Omental fat pad (tissue), 4 donors: Measurements from ENCODE around the gene SPATA1. TPM values are rescaled to one million over a fixed set of nuclear protein-coding genes. Genes with fewer than 3 reads are reported as not detected.

Source experiments
- ATAC-seq: fragments of 150-250 bp; one replicate; pipeline ENCODE4 v1.9.1; 2016; ENCODE audit warnings: mild to moderate bottlenecking, moderate library complexity; ENCODE audit not compliant: low FRiP score
- DNase-seq: peaks from one replicate; pipeline ENCODE4 v3.0.0-alpha.2; 2019; ENCODE audit warnings: low spot score
- total RNA-seq, 4 donors: library from RNA; depleted of rRNA; stranded (reverse); fragments of >200 nt; gene quantifications; one replicate each; pipeline ENCODE4 v1.1.0, GENCODE V29; 2016
- TF ChIP-seq, protein P1 (sequence below), 3 donors: fragments of 450-650 bp; IDR thresholded peaks; one replicate each; pipeline ENCODE4 v1.5.1; 2016 to 2017; ENCODE audit warnings: antibody characterized with exemption in 3 of 3, mild to moderate bottlenecking in 3 of 3, moderate library complexity in 2 of 3

The SPATA1 gene
- total RNA-seq, 4 donors from 2014 or later, result 0.31 to 7.9 (median 3.1) TPM

DNA sequence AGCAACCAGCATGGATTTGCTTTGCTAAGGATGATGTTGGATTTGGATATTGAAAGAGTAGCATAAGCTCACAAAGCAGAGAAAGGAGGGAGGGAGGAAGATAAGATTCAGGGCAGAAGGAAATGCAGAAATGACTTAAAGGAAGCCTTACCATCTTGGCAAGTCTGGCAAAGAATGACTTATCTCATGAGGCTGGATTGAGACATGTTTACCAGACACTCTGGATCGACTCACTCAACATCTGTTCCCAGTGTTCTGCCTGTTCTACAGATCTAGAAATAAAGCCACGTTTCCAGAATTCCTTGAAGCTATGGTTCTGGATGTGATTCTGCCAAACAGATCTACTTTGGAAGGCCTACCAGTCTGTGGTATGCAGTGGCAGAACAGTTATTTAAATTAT, 106.8 kb downstream of the SPATA1 start:
- ATAC-seq (no peak), DNase-seq (no peak)
- TF ChIP-seq, protein P1, sequence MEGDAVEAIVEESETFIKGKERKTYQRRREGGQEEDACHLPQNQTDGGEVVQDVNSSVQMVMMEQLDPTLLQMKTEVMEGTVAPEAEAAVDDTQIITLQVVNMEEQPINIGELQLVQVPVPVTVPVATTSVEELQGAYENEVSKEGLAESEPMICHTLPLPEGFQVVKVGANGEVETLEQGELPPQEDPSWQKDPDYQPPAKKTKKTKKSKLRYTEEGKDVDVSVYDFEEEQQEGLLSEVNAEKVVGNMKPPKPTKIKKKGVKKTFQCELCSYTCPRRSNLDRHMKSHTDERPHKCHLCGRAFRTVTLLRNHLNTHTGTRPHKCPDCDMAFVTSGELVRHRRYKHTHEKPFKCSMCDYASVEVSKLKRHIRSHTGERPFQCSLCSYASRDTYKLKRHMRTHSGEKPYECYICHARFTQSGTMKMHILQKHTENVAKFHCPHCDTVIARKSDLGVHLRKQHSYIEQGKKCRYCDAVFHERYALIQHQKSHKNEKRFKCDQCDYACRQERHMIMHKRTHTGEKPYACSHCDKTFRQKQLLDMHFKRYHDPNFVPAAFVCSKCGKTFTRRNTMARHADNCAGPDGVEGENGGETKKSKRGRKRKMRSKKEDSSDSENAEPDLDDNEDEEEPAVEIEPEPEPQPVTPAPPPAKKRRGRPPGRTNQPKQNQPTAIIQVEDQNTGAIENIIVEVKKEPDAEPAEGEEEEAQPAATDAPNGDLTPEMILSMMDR (IDR thresholded peaks at IDR 0.05), result no peak

GRCh38 chr1:84613887-84614286, 107.7 kb downstream of the SPATA1 start:
- ATAC-seq (no peak), DNase-seq (no peak)
- TF ChIP-seq, protein P1 (IDR thresholded peaks at IDR 0.05), result no peak

- TF ChIP-seq, protein P1 (IDR thresholded peaks at IDR 0.05), result no peak
- DNase-seq (no peak), ATAC-seq (no peak)
Observed at GRCh38 chr1:84615790-84616189, 109.6 kb downstream of the SPATA1 start.

Other genes with a start within 250 kb of the SPATA1 start
- gene SAMD13, start 204.7 kb upstream of the SPATA1 start, total RNA-seq, result 1 to 10 TPM in 1 of 4 donors, under 1 TPM in 2, not detected in 1; 0.63 to 1.3 (median 0.72) TPM
- 1 to 10 TPM in 2 of 4 donors, not detected in 2; 1.3 to 9.7 TPM for gene DNASE2B, start 107.9 kb upstream of the SPATA1 start, total RNA-seq
- gene RPF1, start 27.1 kb upstream of the SPATA1 start, total RNA-seq, result 10 to 100 TPM; 24.9 to 45.6 (median 30.7) TPM
- gene GNG5, start 195 bp downstream of the SPATA1 start, total RNA-seq, result 10 to 100 TPM; 58.3 to 89.2 (median 74.3) TPM
- 10 to 100 TPM; 12.2 to 23.5 (median 16.4) TPM for gene CTBS, start 68.1 kb downstream of the SPATA1 start, total RNA-seq
- 1 to 10 TPM; 1.9 to 8.0 (median 3.9) TPM for gene SSX2IP, start 184.1 kb downstream of the SPATA1 start, total RNA-seq